Caco-2 (cell line): ENCODE data around the gene SMYD5. TPM values are rescaled to one million over a fixed set of nuclear protein-coding genes. Genes with fewer than 3 reads are reported as not detected.

ENCODE experiments used
- BruUV-seq: library from RNA; stranded (reverse); fragments of 400-500 nt; replicated peaks from 2 replicates; lab custom pipeline; 2021; lab: Mats Ljungman, UMichigan
- CTCF ChIA-PET: fragments of 300-600 bp; sonication (Branson Sonifier 250); formaldehyde crosslinking; loops from one replicate; lab custom pipeline; 2022; ENCODE audit warnings: antibody characterized with exemption; lab: Charles Lee
- POLR2A ChIA-PET: fragments of 300-600 bp; sonication (Branson Sonifier 250); formaldehyde crosslinking; loops from one replicate; lab custom pipeline; 2022; ENCODE audit warnings: antibody characterized with exemption; lab: Charles Lee
- DNase-seq, 2 experiments: peaks; one replicate each; pipeline versions ENCODE4 v3.0.0 to v3.0.0-alpha.2; 2020 to 2022
- H3K27me3 ChIP-seq: replicated peaks from 2 replicates; pipeline ENCODE4 v1.6.0; 2011; ENCODE audit warnings: low read length; ENCODE audit not compliant: control insufficient read depth, insufficient read depth
- H3K36me3 ChIP-seq: 2 replicates; pipeline ENCODE4 v1.5.1; 2011; ENCODE audit warnings: low read length; ENCODE audit not compliant: control insufficient read depth, insufficient read depth
- H3K4me1 ChIP-seq: fragments of 250-450 bp; sonication (Bioruptor Pico); 2 replicates; pipeline ENCODE4 v1.5.1; 2020; ENCODE audit warnings: mild to moderate bottlenecking
- H3K4me3 ChIP-seq: 2 replicates; pipeline ENCODE4 v1.5.1; 2011; ENCODE audit warnings: low read depth, mild to moderate bottlenecking, control low read depth, low read length
- H3K9me3 ChIP-seq: fragments of 250-450 bp; sonication (Bioruptor Pico); 2 replicates; pipeline ENCODE4 v1.5.1; 2020; ENCODE audit warnings: mild to moderate bottlenecking, moderate library complexity
- H3K27ac Mint-ChIP-seq: one replicate; pipeline ENCODE4 v1.8.0; 2022; ENCODE audit warnings: mixed read lengths; ENCODE audit not compliant: unreplicated experiment
- H3K27me3 Mint-ChIP-seq: one replicate; pipeline ENCODE4 v1.8.0; 2022; ENCODE audit warnings: mixed read lengths; ENCODE audit not compliant: insufficient read depth, unreplicated experiment
- H3K36me3 Mint-ChIP-seq: one replicate; pipeline ENCODE4 v1.8.0; 2022; ENCODE audit warnings: mild to moderate bottlenecking, mixed read lengths; ENCODE audit not compliant: insufficient read depth, unreplicated experiment
- H3K4me1 Mint-ChIP-seq: one replicate; pipeline ENCODE4 v1.8.0; 2022; ENCODE audit warnings: low read depth, mixed read lengths; ENCODE audit not compliant: unreplicated experiment
- H3K4me3 Mint-ChIP-seq: one replicate; pipeline ENCODE4 v1.8.0; 2022; ENCODE audit warnings: mild to moderate bottlenecking, moderate library complexity, mixed read lengths; ENCODE audit not compliant: unreplicated experiment
- H3K9me3 Mint-ChIP-seq: one replicate; pipeline ENCODE4 v1.8.0; 2022; ENCODE audit warnings: mixed read lengths; ENCODE audit not compliant: unreplicated experiment
- CTCF ChIP-seq, 2 experiments: fragments of 200-600 bp in 1 of 2; IDR thresholded peaks; 1 replicate in 1 of 2; 2 replicates in 1 of 2; pipeline versions ENCODE4 v1.5.1 to v1.8.0; 2011 to 2022; ENCODE audit warnings: antibody characterized with exemption in 1 of 2, control low read depth in 1 of 2, inconsistent platforms in 1 of 2, low read depth in 1 of 2, low read length in 1 of 2, mild to moderate bottlenecking in 1 of 2, moderate library complexity in 1 of 2; ENCODE audit not compliant: insufficient read depth in 1 of 2, severe bottlenecking in 1 of 2, unreplicated experiment in 1 of 2
- intact Hi-C: fragments of 100-400 bp; cut with micrococcal nuclease; formaldehyde crosslinking; loops from one replicate; pipeline ENCODE4 v1.10.0; 2022; ENCODE audit not compliant: unreplicated experiment
- total RNA-seq: library from RNA; stranded (reverse); gene quantifications from 2 replicates; pipeline ENCODE4 v1.2.3, GENCODE V29; 2022

The SMYD5 gene
- total RNA-seq, 1 experiment from 2014 or later, result 65.8 TPM

GRCh38 chr2:73228631-73229030 is 14.6 kb downstream of the SMYD5 start:
- TF ChIP-seq CTCF (IDR thresholded peaks at IDR 0.05; ENCODE audit: insufficient read depth in 1 of 2, low read depth in 1 of 2, low read length in 1 of 2, severe bottlenecking in 1 of 2, unreplicated experiment in 1 of 2), result no peak
- no peaks in the 10 kb centered on the region for H3K27me3 Mint-ChIP-seq

GRCh38 chr2:73232403-73233153 is 18.5 kb downstream of the SMYD5 start:
- CTCF ChIA-PET, result interaction anchor here (0.5 to 3.2 kb wide), 12 partner anchors 18 to 340 kb away, joined by 3 to 22 read pairs (median 4); no protein-coding TSS in a partner anchor
- TSS peak; percentile 52 for BruUV-seq
- no peaks in the 10 kb centered on the region for H3K27me3 Mint-ChIP-seq
- peaks cover 51% of the 10 kb centered on the region for H3K36me3 Mint-ChIP-seq
- Histone ChIP-seq H3K4me3 (peak overlapping the region; percentile 65), H3K36me3 (no peaks in the 10 kb centered on the region), H3K27me3 (no peaks in the 10 kb centered on the region), H3K9me3 (no peaks in the 10 kb centered on the region), H3K4me1 (peaks cover 7% of the 10 kb centered on the region; the same call in 1 of the 2 replicates)
- H3K27ac Mint-ChIP-seq, result peak overlapping the region; percentile 98
- peaks cover 20% of the 10 kb centered on the region for H3K4me1 Mint-ChIP-seq
- peak; percentile 64 to 66 for DNase-seq
- intact Hi-C loops, result no loop called here
- peak overlapping the region; percentile 91 for H3K4me3 Mint-ChIP-seq
- POLR2A ChIA-PET, result interaction anchor here (0.6 to 2.4 kb wide), 7 partner anchors 17 to 888 kb away, joined by 4 to 15 read pairs (median 5); partner anchors contain the start of gene ALMS1
- H3K9me3 Mint-ChIP-seq, result no peaks in the 10 kb centered on the region
- TF ChIP-seq CTCF (IDR thresholded peaks at IDR 0.05; ENCODE audit: insufficient read depth in 1 of 2, low read depth in 1 of 2, low read length in 1 of 2, severe bottlenecking in 1 of 2, unreplicated experiment in 1 of 2), result peak in 1 of 2 experiments; percentile 13

More at GRCh38 chr2:73228631-73229030, 14.6 kb downstream of the SMYD5 start:
- no TSS peak for BruUV-seq
- Histone ChIP-seq H3K4me3 (no peak overlapping the region), H3K27me3 (no peaks in the 10 kb centered on the region), H3K9me3 (no peaks in the 10 kb centered on the region), H3K36me3 (no peaks in the 10 kb centered on the region), H3K4me1 (no peaks in the 10 kb centered on the region)
- H3K36me3 Mint-ChIP-seq, result peaks cover 28% of the 10 kb centered on the region
- DNase-seq, result no peak
- no peaks in the 10 kb centered on the region for H3K9me3 Mint-ChIP-seq
- CTCF ChIA-PET, result interaction anchor here (0.8 kb wide), 1 partner anchor 37 kb away, joined by 4 read pairs; no protein-coding TSS in a partner anchor
- POLR2A ChIA-PET, result interaction anchor here (0.7 kb wide), 1 partner anchor 37 kb away, joined by 3 read pairs; no protein-coding TSS in a partner anchor
- H3K4me1 Mint-ChIP-seq, result no peaks in the 10 kb centered on the region
- H3K27ac Mint-ChIP-seq, result no peak overlapping the region
- intact Hi-C loops, result no loop called here
- H3K4me3 Mint-ChIP-seq, result no peak overlapping the region

GRCh38 chr2:73233154-73233931 is 19.3 kb downstream of the SMYD5 start, which contains the start of gene PRADC1:
TSS of gene PRADC1 (minus strand) at chr2:73233239. CDS start at chr2:73233160, 79 bp downstream.
- intact Hi-C loops, result no loop called here
- no peaks in the 10 kb centered on the region for H3K9me3 Mint-ChIP-seq
- H3K27ac Mint-ChIP-seq, result peak within 1 kb of the TSS; percentile 98
- TF ChIP-seq CTCF (IDR thresholded peaks at IDR 0.05; ENCODE audit: insufficient read depth in 1 of 2, low read depth in 1 of 2, low read length in 1 of 2, severe bottlenecking in 1 of 2, unreplicated experiment in 1 of 2), result no peak
- H3K27me3 Mint-ChIP-seq, result no peaks in the 10 kb centered on the region
- no TSS peak for BruUV-seq
- H3K27me3 ChIP-seq, result no peaks in the 10 kb centered on the region
- ChIA-PET POLR2A (interaction anchor here (0.6 to 2.4 kb wide), 8 partner anchors 18 to 888 kb away, joined by 3 to 15 read pairs (median 4); partner anchors contain the start of gene ALMS1), CTCF (interaction anchor here (0.5 to 3.2 kb wide), 12 partner anchors 18 to 341 kb away, joined by 3 to 22 read pairs (median 4); no protein-coding TSS in a partner anchor)
- H3K9me3 ChIP-seq, result no peaks in the 10 kb centered on the region
- peaks cover 20% of the 10 kb centered on the region for H3K4me1 Mint-ChIP-seq
- no peaks in the 10 kb centered on the region for H3K36me3 ChIP-seq
- H3K4me1 ChIP-seq, result peaks cover 7% of the 10 kb centered on the region; the same call in 1 of the 2 replicates
- H3K4me3 ChIP-seq, result peak within 1 kb of the TSS; percentile 78
- peak within 1 kb of the TSS; percentile 91 for H3K4me3 Mint-ChIP-seq
- H3K36me3 Mint-ChIP-seq, result peaks cover 54% of the 10 kb centered on the region
- peak; percentile 99 to 100 for DNase-seq
